Panc1 (cell line): ENCODE measurements around the gene STAT5A. TPM values are rescaled to one million over a fixed set of nuclear protein-coding genes. Genes with fewer than 3 reads are reported as not detected.
A peak's percentile ranks its signal among the peaks of the same experiment; 100 is the strongest.

Experiments used
- ATAC-seq: fragments of 200-7000 bp; cut with Tn5 transposase; 2 replicates; pipeline ENCODE4 v1.9.1; 2020; ENCODE audit warnings: mild to moderate bottlenecking, moderate library complexity
- BruUV-seq: library from RNA; stranded (reverse); fragments of 400-500 nt; replicated peaks from 2 replicates; lab custom pipeline; 2021; lab: Mats Ljungman, UMichigan
- CTCF ChIA-PET: fragments of 300-600 bp; sonication (Branson Sonifier 250); formaldehyde crosslinking; loops from one replicate; lab custom pipeline; 2022; ENCODE audit warnings: antibody characterized with exemption; lab: Charles Lee
- POLR2A ChIA-PET: fragments of 300-600 bp; sonication (Branson Sonifier 250); formaldehyde crosslinking; loops from one replicate; lab custom pipeline; 2022; ENCODE audit warnings: antibody characterized with exemption; lab: Charles Lee
- DNase-seq: peaks from one replicate; pipeline ENCODE4 v3.0.0-alpha.2; 2010; ENCODE audit warnings: low read depth, low spot score
- H3K27ac ChIP-seq: 2 replicates; pipeline ENCODE4 v1.5.1; 2011; ENCODE audit warnings: mild to moderate bottlenecking, low read length, inconsistent platforms
- H3K27me3 ChIP-seq: fragments of 200-500 bp; sonication (Bioruptor generic); 2 replicates; pipeline ENCODE4 v1.6.0; 2014; ENCODE audit warnings: low read length, inconsistent platforms; ENCODE audit not compliant: control insufficient read depth, insufficient read depth
- H3K36me3 ChIP-seq: fragments of 200-500 bp; sonication (Bioruptor generic); 2 replicates; pipeline ENCODE4 v1.5.1; 2014; ENCODE audit warnings: inconsistent platforms, mild to moderate bottlenecking, low read length, moderate library complexity; ENCODE audit not compliant: control insufficient read depth, insufficient read depth
- H3K4me1 ChIP-seq: 2 replicates; pipeline ENCODE4 v1.5.1; 2011; ENCODE audit warnings: inconsistent platforms, mild to moderate bottlenecking, low read length, moderate library complexity; ENCODE audit not compliant: control insufficient read depth, insufficient read depth
- H3K4me3 ChIP-seq, 2 experiments: 2 replicates each; pipeline ENCODE4 v1.5.1; 2011 to 2012; ENCODE audit warnings: low read depth in 2 of 2, low read length in 2 of 2, mild to moderate bottlenecking in 2 of 2, inconsistent platforms in 1 of 2, moderate library complexity in 1 of 2
- H3K9me3 ChIP-seq: fragments of 200-500 bp; sonication (Bioruptor generic); 2 replicates; pipeline ENCODE4 v1.5.1; 2014; ENCODE audit warnings: low read depth, mild to moderate bottlenecking, inconsistent platforms, low read length, moderate library complexity; ENCODE audit not compliant: control insufficient read depth, insufficient read depth
- POLR2AphosphoS5 ChIP-seq: IDR thresholded peaks from 2 replicates; pipeline ENCODE4 v1.6.1; 2012; ENCODE audit warnings: mild to moderate bottlenecking, low read depth, low read length, moderate library complexity
- SIN3A ChIP-seq: IDR thresholded peaks from 2 replicates; pipeline ENCODE4 v1.6.1; 2012; ENCODE audit warnings: low read depth, mild to moderate bottlenecking, low read length, moderate library complexity, borderline replicate concordance; ENCODE audit not compliant: insufficient read depth
- TCF7L2 ChIP-seq: IDR thresholded peaks from 2 replicates; pipeline ENCODE4 v1.6.1; 2011; ENCODE audit warnings: mild to moderate bottlenecking, low read depth, low read length, inconsistent platforms
- in situ Hi-C: cut with HindIII; loops from 2 replicates; pipeline ENCODE4 v1.10.0; 2016; ENCODE audit warnings: low sequenced_read_pairs, low pct_unique_long_range_greater_than_20kb
- intact Hi-C: fragments of 100-400 bp; cut with micrococcal nuclease; formaldehyde crosslinking; loops from one replicate; pipeline ENCODE4 v1.10.0; 2022; ENCODE audit not compliant: unreplicated experiment
- total RNA-seq: library from RNA; stranded (reverse); gene quantifications from one replicate; pipeline ENCODE4 v1.2.1, GENCODE V29; 2021; ENCODE audit not compliant: unreplicated experiment
- TF ChIP-seq, protein P1 (sequence below), 2 experiments: IDR thresholded peaks; 2 replicates each; pipeline ENCODE4 v1.6.1; 2011 to 2012; ENCODE audit warnings: low read depth in 2 of 2, control low read depth in 1 of 2, low read length in 1 of 2, mild to moderate bottlenecking in 1 of 2, moderate library complexity in 1 of 2; ENCODE audit not compliant: insufficient read depth in 1 of 2
- TF ChIP-seq, protein P2 (sequence below): fragments of 450-650 bp; IDR thresholded peaks from 2 replicates; pipeline ENCODE4 v1.5.1; 2017; ENCODE audit warnings: mild to moderate bottlenecking

Gene STAT5A
- total RNA-seq, 1 experiment from 2014 or later = 26.7 TPM

DNA sequence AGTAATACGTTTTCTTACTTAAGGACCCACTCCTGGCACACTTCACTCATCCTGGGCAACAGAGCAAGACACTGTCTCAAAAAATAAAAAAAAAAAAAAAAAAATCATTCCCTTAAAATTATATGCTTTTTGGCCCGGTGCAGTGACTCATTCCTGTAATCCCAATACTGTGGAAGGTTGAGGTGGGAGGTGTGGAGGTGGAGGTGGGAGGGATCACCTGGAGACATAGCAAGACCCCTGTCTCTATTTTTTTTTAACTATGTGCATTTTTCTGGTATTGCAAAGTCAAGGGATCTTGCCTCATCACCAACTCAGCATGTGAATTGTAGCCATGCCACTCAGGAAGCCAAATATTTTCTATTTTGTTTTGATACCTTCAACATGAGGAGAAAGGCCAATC is 21.8 kb upstream of the STAT5A start:
- peaks cover 63% of the 10 kb centered on the region for H3K4me1 ChIP-seq
- in situ Hi-C loops (no loop called here), intact Hi-C loops (no loop called here)
- POLR2A ChIA-PET = no interaction called here
- DNase-seq (no peak), ATAC-seq (no peak)
- no peaks in the 10 kb centered on the region for H3K9me3 ChIP-seq
- no peak overlapping the region for H3K4me3 ChIP-seq
- BruUV-seq = no TSS peak
- no peaks in the 10 kb centered on the region for H3K27me3 ChIP-seq
- TF ChIP-seq TCF7L2 (no peak), SIN3A (no peak), POLR2AphosphoS5 (no peak)
- TF ChIP-seq, protein P1, sequence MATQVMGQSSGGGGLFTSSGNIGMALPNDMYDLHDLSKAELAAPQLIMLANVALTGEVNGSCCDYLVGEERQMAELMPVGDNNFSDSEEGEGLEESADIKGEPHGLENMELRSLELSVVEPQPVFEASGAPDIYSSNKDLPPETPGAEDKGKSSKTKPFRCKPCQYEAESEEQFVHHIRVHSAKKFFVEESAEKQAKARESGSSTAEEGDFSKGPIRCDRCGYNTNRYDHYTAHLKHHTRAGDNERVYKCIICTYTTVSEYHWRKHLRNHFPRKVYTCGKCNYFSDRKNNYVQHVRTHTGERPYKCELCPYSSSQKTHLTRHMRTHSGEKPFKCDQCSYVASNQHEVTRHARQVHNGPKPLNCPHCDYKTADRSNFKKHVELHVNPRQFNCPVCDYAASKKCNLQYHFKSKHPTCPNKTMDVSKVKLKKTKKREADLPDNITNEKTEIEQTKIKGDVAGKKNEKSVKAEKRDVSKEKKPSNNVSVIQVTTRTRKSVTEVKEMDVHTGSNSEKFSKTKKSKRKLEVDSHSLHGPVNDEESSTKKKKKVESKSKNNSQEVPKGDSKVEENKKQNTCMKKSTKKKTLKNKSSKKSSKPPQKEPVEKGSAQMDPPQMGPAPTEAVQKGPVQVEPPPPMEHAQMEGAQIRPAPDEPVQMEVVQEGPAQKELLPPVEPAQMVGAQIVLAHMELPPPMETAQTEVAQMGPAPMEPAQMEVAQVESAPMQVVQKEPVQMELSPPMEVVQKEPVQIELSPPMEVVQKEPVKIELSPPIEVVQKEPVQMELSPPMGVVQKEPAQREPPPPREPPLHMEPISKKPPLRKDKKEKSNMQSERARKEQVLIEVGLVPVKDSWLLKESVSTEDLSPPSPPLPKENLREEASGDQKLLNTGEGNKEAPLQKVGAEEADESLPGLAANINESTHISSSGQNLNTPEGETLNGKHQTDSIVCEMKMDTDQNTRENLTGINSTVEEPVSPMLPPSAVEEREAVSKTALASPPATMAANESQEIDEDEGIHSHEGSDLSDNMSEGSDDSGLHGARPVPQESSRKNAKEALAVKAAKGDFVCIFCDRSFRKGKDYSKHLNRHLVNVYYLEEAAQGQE (IDR thresholded peaks at IDR 0.05; ENCODE audit: insufficient read depth in 1 of 2, low read depth in 2 of 2, low read length in 1 of 2) = no peak
- TF ChIP-seq, protein P2, sequence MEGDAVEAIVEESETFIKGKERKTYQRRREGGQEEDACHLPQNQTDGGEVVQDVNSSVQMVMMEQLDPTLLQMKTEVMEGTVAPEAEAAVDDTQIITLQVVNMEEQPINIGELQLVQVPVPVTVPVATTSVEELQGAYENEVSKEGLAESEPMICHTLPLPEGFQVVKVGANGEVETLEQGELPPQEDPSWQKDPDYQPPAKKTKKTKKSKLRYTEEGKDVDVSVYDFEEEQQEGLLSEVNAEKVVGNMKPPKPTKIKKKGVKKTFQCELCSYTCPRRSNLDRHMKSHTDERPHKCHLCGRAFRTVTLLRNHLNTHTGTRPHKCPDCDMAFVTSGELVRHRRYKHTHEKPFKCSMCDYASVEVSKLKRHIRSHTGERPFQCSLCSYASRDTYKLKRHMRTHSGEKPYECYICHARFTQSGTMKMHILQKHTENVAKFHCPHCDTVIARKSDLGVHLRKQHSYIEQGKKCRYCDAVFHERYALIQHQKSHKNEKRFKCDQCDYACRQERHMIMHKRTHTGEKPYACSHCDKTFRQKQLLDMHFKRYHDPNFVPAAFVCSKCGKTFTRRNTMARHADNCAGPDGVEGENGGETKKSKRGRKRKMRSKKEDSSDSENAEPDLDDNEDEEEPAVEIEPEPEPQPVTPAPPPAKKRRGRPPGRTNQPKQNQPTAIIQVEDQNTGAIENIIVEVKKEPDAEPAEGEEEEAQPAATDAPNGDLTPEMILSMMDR = no peak
- peak overlapping the region; percentile 94 for H3K27ac ChIP-seq
- CTCF ChIA-PET = interaction anchor here (0.6 kb wide), 1 partner anchor 55 kb away, joined by 5 read pairs; no protein-coding TSS in a partner anchor
- H3K36me3 ChIP-seq = no peaks in the 10 kb centered on the region

DNA sequence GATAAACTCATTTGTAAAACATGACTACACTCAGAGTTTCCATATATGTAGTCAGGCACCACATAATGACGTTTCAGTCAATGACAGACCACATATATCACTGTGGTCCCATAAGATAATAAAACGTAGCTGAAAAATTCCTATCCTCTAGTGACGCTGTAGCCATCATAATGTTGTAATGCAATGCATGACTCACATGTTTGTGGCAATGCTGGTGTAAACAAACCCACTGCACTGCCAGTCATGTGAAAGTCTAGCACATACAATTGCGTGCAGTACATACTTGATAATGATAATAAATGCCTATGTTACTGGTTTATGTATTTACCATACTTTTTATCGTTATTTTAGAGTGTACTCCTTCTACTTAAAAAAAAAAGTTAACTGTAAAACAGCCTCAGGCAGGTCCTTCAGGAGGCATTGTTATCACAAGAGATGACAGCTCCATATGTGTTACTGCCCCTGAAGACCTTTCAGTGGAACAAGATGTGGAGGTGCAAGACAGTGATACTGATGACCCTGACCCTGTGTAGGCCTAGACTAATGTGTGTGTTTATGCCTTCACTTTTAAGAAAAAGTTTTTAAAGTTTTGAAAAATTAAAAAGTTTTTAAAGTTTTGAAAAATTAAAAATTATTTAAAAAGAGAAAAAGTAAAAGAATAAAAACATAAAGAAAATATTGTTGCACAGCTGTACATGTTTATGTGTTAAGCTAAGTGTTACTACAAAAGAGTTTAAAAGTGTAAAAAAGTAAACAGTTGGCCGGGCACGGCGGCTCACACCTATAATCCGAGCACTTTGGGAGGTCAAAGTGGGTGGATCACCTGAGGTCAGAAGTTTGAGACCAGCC is 21.2 kb upstream of the STAT5A start:
- Histone ChIP-seq H3K4me3 (no peak overlapping the region), H3K27me3 (no peaks in the 10 kb centered on the region), H3K27ac (peak overlapping the region; percentile 94), H3K36me3 (no peaks in the 10 kb centered on the region; the same call in 1 of the 2 replicates), H3K4me1 (peaks cover 65% of the 10 kb centered on the region), H3K9me3 (no peaks in the 10 kb centered on the region)
- in situ Hi-C loops (no loop called here), intact Hi-C loops (no loop called here)
- ChIA-PET CTCF (interaction anchor here (0.7 kb wide), 1 partner anchor 26 kb away, joined by 6 read pairs; no protein-coding TSS in a partner anchor), POLR2A (interaction anchor here (0.9 kb wide), 1 partner anchor 47 kb away, joined by 7 read pairs; no protein-coding TSS in a partner anchor)
- DNase-seq (peak; percentile 90), ATAC-seq (peak; percentile 92)
- TF ChIP-seq, protein P2 = no peak
- TF ChIP-seq POLR2AphosphoS5 (no peak), SIN3A (no peak), TCF7L2 (no peak)
- TF ChIP-seq, protein P1 (IDR thresholded peaks at IDR 0.05; ENCODE audit: insufficient read depth in 1 of 2, low read depth in 2 of 2, low read length in 1 of 2) = no peak
- no TSS peak for BruUV-seq
